Body of pancreas (tissue), 4 donors: ENCODE results near the gene TSEN34.

ENCODE experiments used
- POLR2A ChIP-seq, 3 donors: fragments of 450-650 bp; IDR thresholded peaks; one replicate each; pipeline ENCODE4 v1.6.1; 2016; ENCODE audit warnings: antibody characterized with exemption in 3 of 3, mild to moderate bottlenecking in 2 of 3
- TF ChIP-seq, protein P1 (sequence below), 7 experiments: fragments of 450-650 bp in 4 of 7; fragments of 200-600 bp in 3 of 7; sonication (generic) in 3 of 7; IDR thresholded peaks; one replicate each; pipeline ENCODE4 v1.5.1; 2016 to 2019; ENCODE audit warnings: antibody characterized with exemption in 7 of 7

DNA sequence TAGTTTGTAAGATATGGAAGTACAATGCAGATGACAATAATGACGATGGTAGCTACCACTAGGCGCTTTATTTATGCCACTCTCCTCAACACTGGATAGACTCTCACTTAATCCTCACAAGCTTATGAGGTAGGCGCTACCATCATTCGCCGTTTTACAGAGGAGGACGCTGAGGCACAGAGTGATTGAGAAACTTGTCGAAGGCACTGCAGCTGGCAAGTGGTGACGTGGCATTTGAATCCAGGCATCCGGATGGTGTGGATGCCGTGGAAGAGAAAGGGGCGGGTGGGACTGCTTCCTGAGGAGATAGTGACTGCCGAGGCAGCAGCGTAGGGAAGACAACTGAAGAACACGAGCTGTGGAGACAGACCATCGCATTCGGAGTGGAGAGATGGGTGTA, 8.3 kb downstream of the TSEN34 start:
- TF ChIP-seq, protein P1, sequence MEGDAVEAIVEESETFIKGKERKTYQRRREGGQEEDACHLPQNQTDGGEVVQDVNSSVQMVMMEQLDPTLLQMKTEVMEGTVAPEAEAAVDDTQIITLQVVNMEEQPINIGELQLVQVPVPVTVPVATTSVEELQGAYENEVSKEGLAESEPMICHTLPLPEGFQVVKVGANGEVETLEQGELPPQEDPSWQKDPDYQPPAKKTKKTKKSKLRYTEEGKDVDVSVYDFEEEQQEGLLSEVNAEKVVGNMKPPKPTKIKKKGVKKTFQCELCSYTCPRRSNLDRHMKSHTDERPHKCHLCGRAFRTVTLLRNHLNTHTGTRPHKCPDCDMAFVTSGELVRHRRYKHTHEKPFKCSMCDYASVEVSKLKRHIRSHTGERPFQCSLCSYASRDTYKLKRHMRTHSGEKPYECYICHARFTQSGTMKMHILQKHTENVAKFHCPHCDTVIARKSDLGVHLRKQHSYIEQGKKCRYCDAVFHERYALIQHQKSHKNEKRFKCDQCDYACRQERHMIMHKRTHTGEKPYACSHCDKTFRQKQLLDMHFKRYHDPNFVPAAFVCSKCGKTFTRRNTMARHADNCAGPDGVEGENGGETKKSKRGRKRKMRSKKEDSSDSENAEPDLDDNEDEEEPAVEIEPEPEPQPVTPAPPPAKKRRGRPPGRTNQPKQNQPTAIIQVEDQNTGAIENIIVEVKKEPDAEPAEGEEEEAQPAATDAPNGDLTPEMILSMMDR (IDR thresholded peaks at IDR 0.05): no peak
- TF ChIP-seq POLR2A (IDR thresholded peaks at IDR 0.05): no peak
